Right lobe of liver (tissue), 6 donors: ENCODE measurements around the gene NVL. TPM values are rescaled to one million over a fixed set of nuclear protein-coding genes. Genes with fewer than 3 reads are reported as not detected.
"Not testable (repeated sequence)": the region's sequence is repeated elsewhere in the genome, so short reads cannot be mapped to it uniquely, and the experiment has no call there.

Experiments
- ATAC-seq, 4 donors: fragments of 200-7000 bp; cut with Tn5 transposase; one replicate each; pipeline ENCODE4 v1.9.1; 2020; ENCODE audit warnings: mild to moderate bottlenecking in 4 of 4, moderate library complexity in 4 of 4
- DNase-seq, 3 donors: peaks; one replicate each; pipeline ENCODE4 v3.0.0-alpha.2; 2020
- H3K27ac ChIP-seq, 3 donors: fragments of 200-600 bp; one replicate each; pipeline ENCODE4 v1.8.0; 2022
- H3K27me3 ChIP-seq, 2 donors: fragments of 200-600 bp; one replicate each; pipeline ENCODE4 v1.8.0; 2022
- H3K36me3 ChIP-seq, 4 donors: fragments of 200-600 bp; sonication (generic) in 1 of 4; one replicate each; pipeline versions ENCODE4 v1.5.1 to v1.8.0; 2017 to 2022; ENCODE audit warnings: control low read depth in 1 of 4
- H3K4me1 ChIP-seq, 4 donors: fragments of 200-600 bp; sonication (generic) in 1 of 4; one replicate each; pipeline versions ENCODE4 v1.5.1 to v1.8.0; 2017 to 2022; ENCODE audit warnings: control low read depth in 1 of 4
- H3K4me3 ChIP-seq, 3 donors: fragments of 200-600 bp; one replicate each; pipeline ENCODE4 v1.8.0; 2022
- H3K9me3 ChIP-seq, 4 donors: fragments of 200-600 bp; sonication (generic) in 1 of 4; one replicate each; pipeline versions ENCODE4 v1.5.1 to v1.8.0; 2017 to 2022; ENCODE audit warnings: control low read depth in 1 of 4
- POLR2A ChIP-seq: fragments of 450-650 bp; IDR thresholded peaks from one replicate; pipeline ENCODE4 v1.6.1; 2017; ENCODE audit warnings: antibody characterized with exemption, mild to moderate bottlenecking
- WGBS: methylation state at CpG from one replicate; pipeline ENCODE4 v1.1.6; 2018; ENCODE audit warnings: low coverage, low lambda C conversion rate; ENCODE audit not compliant: insufficient coverage; ENCODE audit errors: missing lambda C conversion rate; 5-methylcytosine and 5-hydroxymethylcytosine counted together
- intact Hi-C, 2 donors: fragments of 100-400 bp; cut with DNase I; formaldehyde crosslinking; loops; one replicate each; pipeline versions ENCODE4 v1.11.2 to v1.14.1; 2022
- total RNA-seq, 6 experiments: library from RNA; depleted of rRNA in 2 of 6; stranded (reverse); fragments of >200 nt in 2 of 6; fragmentation: NEBNext Ultra II Directional in 3 of 6; extraction: Animal tissue kit (Norgen Biotek cat#: 25700) in 3 of 6; gene quantifications; one replicate each; pipeline versions ENCODE4 v1.1.0 to v1.2.4, GENCODE V29; 2016 to 2023
- TF ChIP-seq, protein P1 (sequence below), 4 donors: fragments of 200-600 bp in 3 of 4; fragments of 450-650 bp in 1 of 4; IDR thresholded peaks; one replicate each; pipeline versions ENCODE4 v1.5.1 to v1.8.0; 2016 to 2022; ENCODE audit warnings: antibody characterized with exemption in 4 of 4, mild to moderate bottlenecking in 2 of 4
- donor health status: DM: no; HTN: yes; CAD: no.
- donor health status: DM: no; HTN: no; CAD: no.
- donor health status: DM: no; HTN: no; CAD: no.
- donor health status: DM: no; HTN: yes; CAD: no.
- donor health status: DM: no; HTN: yes; CAD: no.

Gene NVL
- total RNA-seq, 6 experiments from 2014 or later: 4.5 to 8.9 (median 6.8) TPM

DNA sequence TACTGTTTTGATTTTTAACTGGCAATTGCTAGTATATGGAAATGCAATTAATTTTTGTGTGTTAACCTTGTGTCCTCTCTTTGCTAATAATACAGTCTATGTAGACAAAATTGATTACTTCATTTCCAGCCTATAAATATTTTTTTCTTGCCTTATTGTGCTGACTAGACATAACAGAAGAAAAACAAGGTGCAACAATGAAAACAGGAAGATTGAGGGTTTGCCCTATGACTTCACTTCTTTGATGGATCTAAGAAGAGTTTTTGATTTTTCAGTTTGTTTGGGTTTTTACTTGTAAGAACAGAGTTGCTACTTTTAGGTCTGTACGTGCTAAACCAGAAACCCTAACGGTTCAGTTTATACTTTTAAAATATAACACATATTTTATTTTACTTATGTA lies 18.2 kb upstream of the NVL start:
- intact Hi-C loops: no loop called here

DNA sequence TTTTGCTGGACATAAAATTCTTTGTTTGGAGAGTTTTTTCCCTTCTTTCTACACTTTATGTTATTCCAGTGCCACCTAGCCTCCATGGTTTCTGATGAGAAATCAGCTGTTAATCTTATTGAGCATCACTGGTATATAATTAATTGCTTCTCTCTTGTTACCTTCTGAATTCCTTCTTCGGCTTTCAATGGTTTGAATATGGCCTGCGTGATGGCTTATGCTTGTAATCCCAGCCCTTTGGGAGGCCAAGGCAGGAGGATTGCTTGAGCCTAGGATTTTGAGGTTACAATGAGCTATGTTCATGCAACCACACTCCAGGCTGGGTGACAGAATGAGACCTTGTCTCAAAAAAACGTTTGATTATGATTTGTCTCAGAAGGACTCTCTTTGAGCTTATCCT lies 13.7 kb upstream of the NVL start:
- ATAC-seq (no peak), DNase-seq (no peak)
- H3K27me3 ChIP-seq: no peaks in the 10 kb centered on the region
- no peak overlapping the region for H3K4me3 ChIP-seq
- H3K27ac ChIP-seq: no peak overlapping the region
- intact Hi-C loops: no loop called here
- peaks cover 0 to 8% (median 0%) of the 10 kb centered on the region in 4 donors for H3K9me3 ChIP-seq
- TF ChIP-seq POLR2A: no peak
- TF ChIP-seq, protein P1, sequence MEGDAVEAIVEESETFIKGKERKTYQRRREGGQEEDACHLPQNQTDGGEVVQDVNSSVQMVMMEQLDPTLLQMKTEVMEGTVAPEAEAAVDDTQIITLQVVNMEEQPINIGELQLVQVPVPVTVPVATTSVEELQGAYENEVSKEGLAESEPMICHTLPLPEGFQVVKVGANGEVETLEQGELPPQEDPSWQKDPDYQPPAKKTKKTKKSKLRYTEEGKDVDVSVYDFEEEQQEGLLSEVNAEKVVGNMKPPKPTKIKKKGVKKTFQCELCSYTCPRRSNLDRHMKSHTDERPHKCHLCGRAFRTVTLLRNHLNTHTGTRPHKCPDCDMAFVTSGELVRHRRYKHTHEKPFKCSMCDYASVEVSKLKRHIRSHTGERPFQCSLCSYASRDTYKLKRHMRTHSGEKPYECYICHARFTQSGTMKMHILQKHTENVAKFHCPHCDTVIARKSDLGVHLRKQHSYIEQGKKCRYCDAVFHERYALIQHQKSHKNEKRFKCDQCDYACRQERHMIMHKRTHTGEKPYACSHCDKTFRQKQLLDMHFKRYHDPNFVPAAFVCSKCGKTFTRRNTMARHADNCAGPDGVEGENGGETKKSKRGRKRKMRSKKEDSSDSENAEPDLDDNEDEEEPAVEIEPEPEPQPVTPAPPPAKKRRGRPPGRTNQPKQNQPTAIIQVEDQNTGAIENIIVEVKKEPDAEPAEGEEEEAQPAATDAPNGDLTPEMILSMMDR (IDR thresholded peaks at IDR 0.05): no peak
- no peaks in the 10 kb centered on the region for H3K4me1 ChIP-seq
- no peaks in the 10 kb centered on the region for H3K36me3 ChIP-seq
- WGBS: 46% methylated on average over 3 of the region's 3 CpGs

More for the DNA sequence above, 18.2 kb upstream of the NVL start:
- Histone ChIP-seq H3K4me1 (no peaks in the 10 kb centered on the region), H3K27ac (no peak overlapping the region), H3K36me3 (no peaks in the 10 kb centered on the region), H3K27me3 (no peaks in the 10 kb centered on the region), H3K9me3 (peaks cover 0 to 8% (median 0%) of the 10 kb centered on the region in 4 donors), H3K4me3 (no peak overlapping the region)
- WGBS: 75% methylated on average over 2 of the region's 2 CpGs
- no peak for ATAC-seq
- TF ChIP-seq, protein P1 (IDR thresholded peaks at IDR 0.05): no peak
- no peak for TF ChIP-seq POLR2A
- DNase-seq: no peak

DNA sequence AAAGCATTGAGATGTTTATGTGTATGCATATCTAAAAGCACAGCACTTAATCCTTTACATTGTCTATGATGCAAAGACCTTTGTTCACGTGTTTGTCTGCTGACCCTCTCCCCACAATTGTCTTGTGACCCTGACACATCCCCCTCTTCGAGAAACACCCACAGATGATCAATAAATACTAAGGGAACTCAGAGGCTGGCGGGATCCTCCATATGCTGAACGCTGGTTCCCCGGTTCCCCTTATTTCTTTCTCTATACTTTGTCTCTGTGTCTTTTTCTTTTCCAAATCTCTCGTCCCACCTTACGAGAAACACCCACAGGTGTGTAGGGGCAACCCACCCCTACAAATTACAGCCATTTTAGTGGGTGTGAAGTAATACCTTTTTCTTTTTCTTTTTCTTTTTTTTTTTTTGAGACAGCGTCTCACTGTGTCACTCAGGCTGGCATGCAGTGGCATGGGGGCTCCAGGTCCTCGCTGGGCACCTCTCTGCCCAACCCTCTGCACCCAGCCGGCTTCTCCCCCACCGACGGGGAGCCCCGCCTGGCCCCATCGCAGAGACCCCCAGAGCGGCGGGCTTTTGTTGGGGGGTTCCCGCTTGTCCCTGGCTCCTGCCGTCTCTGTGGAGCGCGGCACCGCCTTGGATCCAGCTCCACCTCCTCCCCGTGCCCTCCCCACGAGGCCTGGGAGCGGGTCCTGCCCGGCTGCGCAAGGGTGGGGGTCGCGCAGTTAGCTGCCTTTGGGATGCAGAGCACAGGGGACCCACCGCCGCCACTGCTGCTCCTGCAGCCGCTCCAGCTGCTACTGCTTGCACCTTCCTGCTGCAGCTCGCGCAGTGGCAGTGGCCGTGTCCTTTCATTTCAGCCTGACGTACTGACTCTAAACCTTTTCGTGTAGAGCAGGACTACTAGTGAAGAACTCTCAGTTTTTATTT lies 10.7 kb upstream of the NVL start:
- 5% methylated on average over 14 of the region's 36 CpGs for WGBS
- peak; percentile 50 to 65 (median 55) for DNase-seq
- H3K36me3 ChIP-seq, intact Hi-C loops, H3K4me1 ChIP-seq, H3K27me3 ChIP-seq, H3K9me3 ChIP-seq, H3K27ac ChIP-seq: not testable (repeated sequence)
- peak; percentile 73 to 91 (median 80) for ATAC-seq
- H3K4me3 ChIP-seq: peak overlapping the region; percentile 47 to 52 (median 48)

DNA sequence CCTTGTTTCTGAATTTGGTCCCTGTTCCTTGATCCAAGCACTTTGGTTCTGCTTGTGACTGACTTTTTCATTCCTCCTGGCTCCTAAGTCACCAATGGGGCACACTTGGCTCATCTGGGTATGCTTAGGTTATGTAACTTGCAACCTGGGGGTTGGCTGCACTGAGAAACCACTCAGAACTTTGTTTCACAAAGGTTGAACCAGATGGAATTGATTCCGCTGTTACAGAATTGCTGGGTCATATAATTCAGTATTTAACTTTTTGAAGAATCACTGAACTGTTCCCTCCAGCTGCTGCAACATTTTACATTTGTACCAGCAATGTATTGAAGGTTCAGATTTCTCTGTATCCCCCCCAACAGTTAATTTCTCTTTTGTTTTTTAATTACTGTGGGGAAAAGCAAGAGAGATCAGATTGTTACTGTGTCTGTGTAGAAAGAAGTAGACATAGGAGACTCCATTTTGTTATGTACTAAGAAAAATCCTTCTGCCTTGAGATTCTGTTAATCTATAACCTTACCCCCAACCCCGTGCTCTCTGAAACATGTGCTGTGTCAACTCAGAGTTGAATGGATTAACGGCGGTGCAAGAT lies 9.6 kb upstream of the NVL start:
- Histone ChIP-seq H3K4me3 (no peak overlapping the region), H3K36me3 (no peaks in the 10 kb centered on the region), H3K27ac (no peak overlapping the region), H3K9me3 (peaks cover 0 to 8% (median 0%) of the 10 kb centered on the region in 4 donors), H3K4me1 (no peaks in the 10 kb centered on the region), H3K27me3 (no peaks in the 10 kb centered on the region)
- intact Hi-C loops: loop anchor here in 1 of 2 donors (10.0 kb wide), 1 partner anchor 225 kb away; the partner anchor contains the start of gene FBXO28
- peak in 1 of 3 donors; percentile 33 for DNase-seq
- 36% methylated on average over 4 of the region's 4 CpGs for WGBS
- TF ChIP-seq, protein P1 (IDR thresholded peaks at IDR 0.05): no peak
- TF ChIP-seq POLR2A: no peak
- ATAC-seq: peak in 2 of 4 donors; percentile 31 to 80
